HCT116 (cell line): Measurements from ENCODE around the gene HSPA2. TPM values are rescaled to one million over a fixed set of nuclear protein-coding genes. Genes with fewer than 3 reads are reported as not detected.

Experiments
- ATAC-seq: fragments of 200-7000 bp; cut with Tn5 transposase; 2 replicates; pipeline ENCODE4 v1.9.1; 2020; ENCODE audit warnings: mild to moderate bottlenecking, moderate library complexity
- BruUV-seq: library from RNA; stranded (reverse); fragments of 400-500 nt; replicated peaks from 2 replicates; lab custom pipeline; 2021; lab: Mats Ljungman, UMichigan
- CTCF ChIA-PET: fragments of 300-600 bp; sonication (Branson Sonifier 250); formaldehyde crosslinking; loops from one replicate; lab custom pipeline; 2021; ENCODE audit warnings: antibody characterized with exemption; lab: Charles Lee
- POLR2A ChIA-PET: fragments of 300-600, 350-600 bp; sonication (Branson Sonifier 250); formaldehyde crosslinking; loops from one replicate; lab custom pipeline; 2021; ENCODE audit warnings: antibody characterized with exemption; lab: Charles Lee
- RAD21 ChIA-PET, 2 experiments: fragments of 300-600 bp; sonication (Branson Sonifier 250); formaldehyde crosslinking; loops; one replicate each; lab custom pipeline; 2023; ENCODE audit warnings: low total read pairs in 2 of 2; ENCODE audit not compliant: uncharacterized antibody in 2 of 2, unreplicated experiment in 2 of 2, low non-redundant PET in 1 of 2; lab: Charles Lee
- DNase-seq: peaks from one replicate; pipeline ENCODE4 v3.0.0-alpha.2; 2010; ENCODE audit warnings: low read depth, low spot score
- H2AFZ ChIP-seq: fragments of 200-600 bp; shearing (Covaris generic), sonication (generic); 2 replicates; pipeline ENCODE4 v1.6.1; 2017; ENCODE audit warnings: low read depth, mixed run types, mixed read lengths, antibody characterized with exemption, low read length; ENCODE audit not compliant: poor library complexity, severe bottlenecking
- H3K27ac ChIP-seq: 2 replicates; pipeline ENCODE4 v1.5.1; 2012; ENCODE audit warnings: low read depth, low read length
- H3K27me3 ChIP-seq: fragments of 200-600 bp; sonication (generic); 2 replicates; pipeline ENCODE4 v1.6.1; 2016; ENCODE audit warnings: mixed run types, low read length, mixed read lengths; ENCODE audit not compliant: insufficient read depth
- H3K36me3 ChIP-seq, 2 experiments: fragments of 200-500 bp in 1 of 2; fragments of 200-600 bp in 1 of 2; sonication (Bioruptor generic) in 1 of 2; sonication (generic) in 1 of 2; 2 replicates each; pipeline versions ENCODE4 v1.5.1 to v1.6.1; 2014 to 2016; ENCODE audit warnings: low read length in 2 of 2, inconsistent platforms in 1 of 2, mixed read lengths in 1 of 2, mixed run types in 1 of 2; ENCODE audit not compliant: insufficient read depth in 2 of 2, control insufficient read depth in 1 of 2
- H3K4me1 ChIP-seq, 2 experiments: fragments of 200-600 bp in 1 of 2; sonication (generic) in 1 of 2; 2 replicates each; pipeline versions ENCODE4 v1.5.1 to v1.6.1; 2012 to 2017; ENCODE audit warnings: low read length in 2 of 2, inconsistent platforms in 1 of 2, mild to moderate bottlenecking in 1 of 2, mixed read lengths in 1 of 2, mixed run types in 1 of 2, moderate library complexity in 1 of 2; ENCODE audit not compliant: insufficient read depth in 2 of 2, control insufficient read depth in 1 of 2
- H3K4me2 ChIP-seq: fragments of 200-600 bp; sonication (generic); 2 replicates; pipeline ENCODE4 v1.6.1; 2017; ENCODE audit warnings: mixed run types, low read length, mixed read lengths
- H3K4me3 ChIP-seq, 2 experiments: fragments of 200-600 bp in 1 of 2; sonication (generic) in 1 of 2; replicated peaks in 1 of 2; 2 replicates each; pipeline ENCODE4 v1.5.1; 2011 to 2016; ENCODE audit warnings: low read length in 2 of 2, control low read depth in 1 of 2, low read depth in 1 of 2, mild to moderate bottlenecking in 1 of 2, mixed read lengths in 1 of 2, mixed run types in 1 of 2
- H3K79me2 ChIP-seq: fragments of 200-600 bp; sonication (generic); 2 replicates; pipeline ENCODE4 v1.6.1; 2017; ENCODE audit warnings: mild to moderate bottlenecking, mixed run types, low read length, moderate library complexity, mixed read lengths; ENCODE audit not compliant: insufficient read depth
- H3K9ac ChIP-seq: fragments of 200-600 bp; sonication (generic); 2 replicates; pipeline ENCODE4 v1.6.1; 2016; ENCODE audit warnings: low read length, mixed read lengths
- H3K9me2 ChIP-seq: fragments of 200-600 bp; sonication (generic), shearing (Covaris generic); 2 replicates; pipeline ENCODE4 v1.6.1; 2017; ENCODE audit warnings: mixed run types, mild to moderate bottlenecking, moderate library complexity; ENCODE audit not compliant: insufficient read depth
- H3K9me3 ChIP-seq, 2 experiments: fragments of 200-500 bp in 1 of 2; fragments of 200-600 bp in 1 of 2; sonication (Bioruptor generic) in 1 of 2; sonication (generic) in 1 of 2; 2 replicates each; pipeline ENCODE4 v1.6.1; 2014 to 2017; ENCODE audit warnings: low read length in 2 of 2, mixed read lengths in 2 of 2, inconsistent platforms in 1 of 2, low read depth in 1 of 2, mild to moderate bottlenecking in 1 of 2, mixed run types in 1 of 2, moderate library complexity in 1 of 2; ENCODE audit not compliant: control insufficient read depth in 1 of 2, insufficient read depth in 1 of 2
- H4K20me1 ChIP-seq: fragments of 200-600 bp; sonication (generic), shearing (Covaris generic); 2 replicates; pipeline ENCODE4 v1.6.1; 2017; ENCODE audit warnings: mixed run types, mild to moderate bottlenecking, moderate library complexity; ENCODE audit not compliant: insufficient read depth
- ATF3 ChIP-seq: IDR thresholded peaks from 2 replicates; pipeline ENCODE4 v1.6.1; 2012
- CBX3 ChIP-seq: IDR thresholded peaks from 2 replicates; pipeline ENCODE4 v1.6.1; 2012; ENCODE audit warnings: low read depth
- CEBPB ChIP-seq: IDR thresholded peaks from 2 replicates; pipeline ENCODE4 v1.6.1; 2012; ENCODE audit warnings: low read depth
- CTCF ChIP-seq, 3 experiments: fragments of 200-600 bp in 1 of 3; sonication (generic) in 1 of 3; IDR thresholded peaks in 2 of 3; conservative IDR thresholded peaks in 1 of 3; 2 replicates each; pipeline ENCODE4 v1.5.1; 2012 to 2017; ENCODE audit warnings: low read depth in 2 of 3, low read length in 2 of 3, antibody characterized with exemption in 1 of 3, borderline replicate concordance in 1 of 3, control low read depth in 1 of 3, mild to moderate bottlenecking in 1 of 3, mixed read lengths in 1 of 3, mixed run types in 1 of 3, moderate library complexity in 1 of 3; ENCODE audit not compliant: insufficient read depth in 1 of 3
- ELF1 ChIP-seq: IDR thresholded peaks from 2 replicates; pipeline ENCODE4 v1.6.1; 2012; ENCODE audit warnings: low read depth, borderline replicate concordance
- EZH2 ChIP-seq: fragments of 200-600 bp; sonication (generic); IDR thresholded peaks from 2 replicates; pipeline ENCODE4 v1.6.1; 2017; ENCODE audit warnings: antibody characterized with exemption, mixed run types
- EZH2phosphoT487 ChIP-seq: fragments of 200-600 bp; IDR thresholded peaks from 2 replicates; pipeline ENCODE4 v1.6.1; 2018; ENCODE audit warnings: antibody characterized with exemption, borderline replicate concordance
- FOSL1 ChIP-seq: IDR thresholded peaks from 2 replicates; pipeline ENCODE4 v1.6.1; 2012; ENCODE audit warnings: low read depth
- JUND ChIP-seq: IDR thresholded peaks from 2 replicates; pipeline ENCODE4 v1.6.1; 2012
- MAX ChIP-seq: IDR thresholded peaks from 2 replicates; pipeline ENCODE4 v1.6.1; 2012
- POLR2A ChIP-seq: IDR thresholded peaks from 2 replicates; pipeline ENCODE4 v1.7.0; 2011; ENCODE audit warnings: borderline replicate concordance; ENCODE audit not compliant: insufficient read depth, insufficient read length; ENCODE audit errors: extremely low read depth
- POLR2AphosphoS5 ChIP-seq: IDR thresholded peaks from 2 replicates; pipeline ENCODE4 v1.6.1; 2011; ENCODE audit warnings: mild to moderate bottlenecking, low read depth, low read length, moderate library complexity
- SIN3A ChIP-seq: IDR thresholded peaks from 2 replicates; pipeline ENCODE4 v1.6.1; 2012; ENCODE audit warnings: low read depth
- SP1 ChIP-seq: IDR thresholded peaks from 2 replicates; pipeline ENCODE4 v1.6.1; 2012; ENCODE audit warnings: low read depth
- SRF ChIP-seq: IDR thresholded peaks from 2 replicates; pipeline ENCODE4 v1.6.1; 2012; ENCODE audit warnings: low read depth
- TCF7L2 ChIP-seq: IDR thresholded peaks from 2 replicates; pipeline ENCODE4 v1.7.0; 2011; ENCODE audit warnings: borderline replicate concordance, inconsistent platforms; ENCODE audit not compliant: insufficient read depth, insufficient read length; ENCODE audit errors: extremely low read depth
- YY1 ChIP-seq: IDR thresholded peaks from 2 replicates; pipeline ENCODE4 v1.6.1; 2011; ENCODE audit warnings: low read length, low read depth, moderate library complexity, mild to moderate bottlenecking; ENCODE audit not compliant: insufficient replicate concordance; ENCODE audit errors: extremely low read depth
- ZBTB33 ChIP-seq: IDR thresholded peaks from 2 replicates; pipeline ENCODE4 v1.6.1; 2011; ENCODE audit warnings: mild to moderate bottlenecking, low read length, moderate library complexity; ENCODE audit not compliant: insufficient replicate concordance; ENCODE audit errors: extremely low read depth
- ZNF274 ChIP-seq: fragments of 200-500 bp; sonication (Bioruptor generic); IDR thresholded peaks from 2 replicates; pipeline ENCODE4 v1.6.1; 2014; ENCODE audit warnings: mild to moderate bottlenecking, low read depth, low read length, inconsistent platforms
- intact Hi-C: fragments of 100-400 bp; cut with micrococcal nuclease; formaldehyde crosslinking; loops from 2 replicates; pipeline ENCODE4 v1.10.0; 2022
- total RNA-seq: library from RNA; stranded (reverse); gene quantifications from one replicate; pipeline ENCODE4 v1.2.1, GENCODE V29; 2021; ENCODE audit not compliant: unreplicated experiment

HSPA2 gene
- total RNA-seq, 1 experiment from 2014 or later: 2.5 TPM

- ATAC-seq: no peak
- TF ChIP-seq ELF1 (no peak), EZH2phosphoT487 (no peak), SP1 (no peak), FOSL1 (no peak), MAX (no peak), JUND (no peak), YY1 (no peak), ZBTB33 (no peak), TCF7L2 (no peak), CEBPB (no peak), CBX3 (no peak), CTCF (IDR thresholded peaks at IDR 0.05 in 2 of 3, conservative IDR thresholded peaks at IDR 0.05 in 1 of 3; ENCODE audit: borderline replicate concordance in 1 of 3, insufficient read depth in 1 of 3, low read depth in 2 of 3, low read length in 2 of 3) (no peak), SRF (no peak), ATF3 (no peak), POLR2A (no peak), ZNF274 (no peak), EZH2 (no peak), SIN3A (no peak), POLR2AphosphoS5 (no peak)
- no peak overlapping the region for H3K4me3 ChIP-seq
- POLR2A ChIA-PET: no interaction called here
- RAD21 ChIA-PET: no interaction called here
- H3K27me3 ChIP-seq: no peaks in the 10 kb centered on the region
- H3K4me2 ChIP-seq: no peak overlapping the region
- no peak overlapping the region for H3K9ac ChIP-seq
- peaks cover 9 to 13% of the 10 kb centered on the region in 2 experiments; a peak in 3 of 4 replicates for H3K4me1 ChIP-seq
- BruUV-seq: no TSS peak
- peaks cover 79% of the 10 kb centered on the region for H3K79me2 ChIP-seq
- intact Hi-C loops: loop anchor here (10.0 kb wide), 1 partner anchor 120 kb away; no protein-coding TSS in a partner anchor
- H3K36me3 ChIP-seq: no peaks in the 10 kb centered on the region
- H3K9me2 ChIP-seq: no peaks in the 10 kb centered on the region
- DNase-seq: no peak
- no peak overlapping the region for H2AFZ ChIP-seq
- no peak overlapping the region for H3K27ac ChIP-seq
- 0 out of 2 replicates have a peak, but pooled peaks cover 3% of the 10 kb centered on the region for H4K20me1 ChIP-seq
- CTCF ChIA-PET: no interaction called here
- no peaks in the 10 kb centered on the region for H3K9me3 ChIP-seq
Observed at GRCh38 chr14:64515053-64515452, 25.5 kb upstream of the HSPA2 start.
